Fibroblast of the aortic adventitia (primary cell): ENCODE results near the gene MXI1. TPM values are rescaled to one million over a fixed set of nuclear protein-coding genes. Genes with fewer than 3 reads are reported as not detected.
"Not testable (repeated sequence)": the region's sequence is repeated elsewhere in the genome, so short reads cannot be mapped to it uniquely, and the experiment has no call there.

Source experiments
- DNase-seq: peaks from one replicate; pipeline ENCODE4 v3.0.0-alpha.2; 2010; ENCODE audit warnings: low read depth
- H3K4me3 ChIP-seq: 2 replicates; pipeline ENCODE4 v1.5.1; 2011; ENCODE audit warnings: low read depth, mild to moderate bottlenecking, control low read depth, low read length, moderate library complexity
- CTCF ChIP-seq: IDR thresholded peaks from 2 replicates; pipeline ENCODE4 v1.5.1; 2011; ENCODE audit warnings: mild to moderate bottlenecking, low read length, control low read depth, inconsistent platforms; ENCODE audit not compliant: insufficient read depth
- total RNA-seq: library from RNA; depleted of rRNA; stranded (reverse); fragments of >200 nt; gene quantifications from 2 replicates; pipeline ENCODE4 v1.2.3, GENCODE V29; 2012; ENCODE audit warnings: low replicate concordance

MXI1 gene
- total RNA-seq, 1 donor: 20.3 TPM

- no peak for DNase-seq
- TF ChIP-seq CTCF: no peak
Observed at GRCh38 chr10:110324201-110324804, 116.9 kb downstream of the MXI1 start.

GRCh38 chr10:110324805-110325280, 117.4 kb downstream of the MXI1 start:
- no peak for DNase-seq
- TF ChIP-seq CTCF: no peak
- H3K4me3 ChIP-seq: no peak overlapping the region

More at GRCh38 chr10:110324201-110324804, 116.9 kb downstream of the MXI1 start:
- H3K4me3 ChIP-seq: no peak overlapping the region

- peak; percentile 55 for DNase-seq
- H3K4me3 ChIP-seq: no peak overlapping the region
- TF ChIP-seq CTCF: no peak
Observed at GRCh38 chr10:110326351-110327032, 119.1 kb downstream of the MXI1 start.

GRCh38 chr10:110327262-110327914, 120.0 kb downstream of the MXI1 start:
- no peak for TF ChIP-seq CTCF
- H3K4me3 ChIP-seq: no peak overlapping the region

GRCh38 chr10:110330675-110331074, 123.3 kb downstream of the MXI1 start:
- TF ChIP-seq CTCF: no peak
- no peak for DNase-seq
- no peak overlapping the region for H3K4me3 ChIP-seq

More at GRCh38 chr10:110327262-110327914, 120.0 kb downstream of the MXI1 start:
- DNase-seq: no peak

- not testable (repeated sequence) for DNase-seq
Observed at GRCh38 chr10:110331226-110331795, 123.9 kb downstream of the MXI1 start.

GRCh38 chr10:110334061-110334656, 126.8 kb downstream of the MXI1 start:
- no peak overlapping the region for H3K4me3 ChIP-seq
- TF ChIP-seq CTCF: no peak
- DNase-seq: no peak

More at GRCh38 chr10:110331226-110331795, 123.9 kb downstream of the MXI1 start:
- H3K4me3 ChIP-seq: not testable (repeated sequence)
